Effector memory CD4-positive, alpha-beta T cell (primary cell): Measurements from ENCODE around the gene GJD3.

Experiments
- DNase-seq, 3 donors: peaks; one replicate each; pipeline ENCODE4 v3.0.0-alpha.2; 2020
- H3K27ac ChIP-seq: 2 replicates; pipeline ENCODE4 v1.7.0; 2013; ENCODE audit warnings: mild to moderate bottlenecking, low read length, moderate library complexity; ENCODE audit not compliant: insufficient read depth, poor library complexity, severe bottlenecking
- H3K27me3 ChIP-seq: replicated peaks from 2 replicates; pipeline ENCODE4 v1.7.0; 2013; ENCODE audit warnings: mild to moderate bottlenecking, low read length; ENCODE audit not compliant: insufficient read depth, control insufficient read depth, poor library complexity, severe bottlenecking
- H3K36me3 ChIP-seq: 2 replicates; pipeline ENCODE4 v1.7.0; 2013; ENCODE audit warnings: mild to moderate bottlenecking, low read length, moderate library complexity; ENCODE audit not compliant: control insufficient read depth, insufficient read depth
- H3K4me1 ChIP-seq: 2 replicates; pipeline ENCODE4 v1.7.0; 2013; ENCODE audit warnings: low read length, mild to moderate bottlenecking; ENCODE audit not compliant: control insufficient read depth, insufficient read depth, poor library complexity, severe bottlenecking
- H3K4me3 ChIP-seq: 2 replicates; pipeline ENCODE4 v1.7.0; 2013; ENCODE audit warnings: low read length, low read depth, mild to moderate bottlenecking; ENCODE audit not compliant: insufficient read depth, poor library complexity, severe bottlenecking
- H3K9me3 ChIP-seq: 2 replicates; pipeline ENCODE4 v1.7.0; 2013; ENCODE audit warnings: mild to moderate bottlenecking, low read length, moderate library complexity; ENCODE audit not compliant: control insufficient read depth

The GJD3 gene

DNA sequence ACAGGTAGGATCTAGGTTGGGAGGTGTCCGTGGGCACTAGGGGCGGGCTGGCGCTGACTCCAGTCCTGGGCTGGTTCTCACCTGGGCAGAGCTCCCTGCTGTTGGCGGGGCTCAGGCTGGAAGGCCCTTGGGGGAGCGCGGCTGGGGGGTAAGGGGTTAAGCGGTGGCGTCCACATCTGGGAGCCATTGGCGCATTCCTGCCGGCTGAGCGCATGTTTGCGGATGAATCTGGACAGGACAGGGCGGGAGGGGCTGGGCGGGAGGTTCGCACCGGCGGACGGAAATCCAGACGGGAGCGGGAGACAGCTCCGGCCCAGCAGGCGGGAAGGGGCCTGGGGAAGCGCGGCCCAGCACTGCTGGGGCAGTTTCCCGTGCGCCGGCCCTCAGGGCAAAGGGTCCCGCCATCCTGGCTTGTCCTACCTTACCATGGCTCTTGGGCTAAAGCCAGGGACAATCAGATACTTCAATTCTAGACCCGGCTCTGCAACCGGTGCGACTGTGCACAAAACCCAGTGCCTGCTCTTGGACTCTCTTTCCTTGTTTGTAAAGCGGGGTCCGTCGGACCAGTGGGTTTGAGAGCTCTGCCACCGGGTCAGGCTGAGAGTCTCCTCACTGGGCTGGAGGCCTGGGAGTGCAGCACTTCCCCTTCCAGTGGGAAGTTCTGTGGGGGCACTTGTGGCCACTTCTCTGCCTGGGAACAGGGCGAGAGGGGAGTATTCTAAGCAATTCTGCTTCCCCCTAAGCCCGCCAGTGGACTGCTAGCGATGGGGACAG is 47.8 kb downstream of the GJD3 start:
- peak overlapping the region; percentile 95 for H3K4me3 ChIP-seq
- H3K27me3 ChIP-seq = no peaks in the 10 kb centered on the region
- H3K4me1 ChIP-seq = peaks cover 58% of the 10 kb centered on the region
- DNase-seq = no peak
- H3K9me3 ChIP-seq = no peaks in the 10 kb centered on the region
- no peaks in the 10 kb centered on the region for H3K36me3 ChIP-seq
- no peak overlapping the region for H3K27ac ChIP-seq

DNA sequence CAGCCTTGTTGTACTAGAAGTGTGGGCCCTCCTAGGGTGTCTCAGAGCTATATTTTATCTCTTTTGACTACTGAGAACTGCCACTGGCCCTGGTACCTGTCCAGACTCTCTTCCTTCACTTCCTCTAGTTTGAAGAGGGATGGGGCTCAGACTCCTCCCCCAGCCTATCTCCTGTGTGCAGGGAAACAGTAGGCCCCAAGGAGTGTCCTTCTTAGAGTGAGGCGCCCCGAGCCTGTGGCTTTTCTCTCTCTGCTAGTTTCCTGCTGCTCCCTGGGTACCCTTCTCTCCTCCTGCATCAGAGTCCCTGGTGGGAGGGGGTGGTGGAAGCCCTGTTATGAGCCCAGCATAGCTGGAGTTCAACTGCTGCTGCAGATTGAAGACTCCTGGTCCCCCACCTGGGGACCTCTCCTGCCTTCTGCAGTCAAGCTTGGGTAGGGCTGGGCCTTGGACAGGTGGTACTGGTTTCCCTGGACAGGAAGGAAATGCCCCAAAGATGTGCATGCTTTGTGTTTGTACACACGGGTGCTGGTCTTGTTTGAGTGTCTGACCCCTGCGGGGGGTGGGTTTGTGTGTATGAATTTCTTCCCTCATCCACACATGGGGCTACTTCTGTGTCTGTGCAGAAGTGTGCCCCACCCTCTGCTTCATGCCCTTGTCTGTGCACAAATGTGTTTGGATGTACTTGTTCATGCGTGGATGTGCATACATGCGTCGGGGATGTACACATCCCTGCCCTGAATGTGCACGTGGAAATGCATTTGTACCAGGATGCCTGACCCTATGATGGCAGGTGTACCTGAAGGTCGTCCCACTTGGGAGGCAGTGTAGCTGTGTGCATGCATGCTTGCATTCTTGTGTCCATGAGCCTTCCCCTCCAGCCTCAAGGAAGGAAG is 48.6 kb downstream of the GJD3 start:
- H3K27me3 ChIP-seq = no peaks in the 10 kb centered on the region
- no peak overlapping the region for H3K27ac ChIP-seq
- DNase-seq = no peak
- H3K9me3 ChIP-seq = no peaks in the 10 kb centered on the region
- H3K4me3 ChIP-seq = no peak overlapping the region
- no peaks in the 10 kb centered on the region for H3K36me3 ChIP-seq
- H3K4me1 ChIP-seq = peaks cover 58% of the 10 kb centered on the region

DNA sequence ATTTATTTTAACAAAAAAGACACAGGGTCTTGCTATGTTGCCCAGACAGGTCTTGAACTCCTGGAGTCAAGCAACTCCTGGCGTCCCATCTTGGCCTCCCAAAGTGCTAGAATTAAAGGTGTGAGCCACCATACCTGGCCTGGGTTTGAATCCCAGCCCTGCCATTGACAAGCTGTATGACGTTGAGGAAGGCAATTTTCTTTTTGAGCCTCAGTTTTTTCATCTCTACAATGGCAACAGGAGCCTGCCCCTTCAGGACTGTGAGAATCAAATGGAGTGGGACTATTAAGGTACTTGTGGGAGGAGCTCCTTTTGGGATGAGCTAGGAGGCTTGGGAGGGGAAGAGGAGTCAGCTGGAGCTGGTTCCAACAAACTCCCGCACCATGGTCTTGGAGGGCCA is 49.3 kb downstream of the GJD3 start:
- no peak for DNase-seq
- H3K27me3 ChIP-seq = no peaks in the 10 kb centered on the region
- H3K36me3 ChIP-seq = no peaks in the 10 kb centered on the region
- H3K4me1 ChIP-seq = peaks cover 59% of the 10 kb centered on the region
- no peaks in the 10 kb centered on the region for H3K9me3 ChIP-seq
- H3K27ac ChIP-seq = no peak overlapping the region
- no peak overlapping the region for H3K4me3 ChIP-seq

DNA sequence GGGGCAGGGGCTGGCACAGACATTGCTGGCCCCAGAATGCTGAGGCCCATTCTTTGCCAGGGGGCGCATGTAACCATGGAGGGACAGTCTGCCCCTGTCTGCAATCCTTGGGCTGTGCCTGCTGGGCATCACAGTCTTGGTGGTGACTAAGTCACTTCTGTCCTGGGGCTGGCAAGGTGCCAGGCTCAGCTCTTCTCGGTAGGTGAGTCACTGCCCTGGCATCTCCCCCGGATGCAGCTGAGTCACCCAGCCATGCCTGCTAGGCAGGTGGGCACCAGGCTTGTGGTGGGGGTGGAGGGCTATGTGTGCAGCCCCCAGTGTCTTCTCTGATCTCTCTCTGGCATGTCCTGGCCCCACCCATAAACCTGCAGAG is 50.0 kb downstream of the GJD3 start:
- peak; percentile 82 to 88 (median 84) for DNase-seq
- Histone ChIP-seq H3K36me3 (no peaks in the 10 kb centered on the region), H3K9me3 (no peaks in the 10 kb centered on the region), H3K4me1 (peaks cover 58% of the 10 kb centered on the region), H3K27ac (no peak overlapping the region), H3K27me3 (no peaks in the 10 kb centered on the region), H3K4me3 (no peak overlapping the region)

DNA sequence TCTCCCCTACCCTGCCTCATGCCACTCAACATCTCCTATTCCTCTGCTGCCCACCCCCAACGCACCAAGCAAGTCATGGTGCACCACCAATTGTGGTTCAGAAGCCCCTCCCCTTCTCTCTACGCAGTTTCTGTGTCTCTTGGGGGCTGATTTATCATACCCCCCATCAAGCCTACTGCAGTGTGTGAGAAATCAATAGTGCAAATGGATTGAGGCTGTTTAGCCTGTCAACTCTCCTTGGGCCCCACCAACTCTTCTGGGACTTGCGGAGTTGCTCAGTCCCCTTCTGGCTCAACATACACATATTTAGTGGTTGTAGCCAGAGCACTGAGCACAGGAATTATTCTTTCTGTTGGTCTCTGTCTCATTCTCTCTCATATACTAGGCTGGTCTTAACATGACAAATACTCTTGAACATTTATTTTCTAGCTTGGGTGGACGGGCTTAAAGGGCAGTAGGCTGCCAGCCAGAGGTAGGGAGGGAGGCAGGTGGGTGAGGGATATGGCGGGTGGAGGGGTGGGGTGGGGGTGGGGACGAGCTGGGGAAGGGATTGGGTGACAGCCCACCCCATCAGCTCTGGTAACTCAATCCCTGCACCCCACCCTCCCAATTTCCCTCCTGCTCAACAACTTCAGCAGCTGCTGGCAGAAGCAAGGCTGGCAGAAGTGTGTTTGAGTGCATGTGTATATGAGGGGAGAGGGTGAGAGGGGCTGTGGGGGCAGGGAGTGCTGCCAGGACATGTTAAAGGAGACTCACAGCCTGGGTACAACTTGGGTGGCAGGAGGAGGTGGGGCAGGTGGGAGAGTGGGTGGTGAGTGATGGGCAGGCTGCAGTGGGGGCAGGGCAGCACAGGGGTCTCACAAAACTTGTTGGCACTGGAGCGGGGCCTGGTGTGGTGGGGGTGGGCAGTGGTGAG is 50.6 kb downstream of the GJD3 start:
- H3K9me3 ChIP-seq = no peaks in the 10 kb centered on the region
- peaks cover 63% of the 10 kb centered on the region for H3K4me1 ChIP-seq
- H3K4me3 ChIP-seq = no peak overlapping the region
- no peaks in the 10 kb centered on the region for H3K36me3 ChIP-seq
- no peak overlapping the region for H3K27ac ChIP-seq
- no peaks in the 10 kb centered on the region for H3K27me3 ChIP-seq
- DNase-seq = no peak
